ENCODE results near the gene TBPL1. TPM values are rescaled to one million over a fixed set of nuclear protein-coding genes. Genes with fewer than 3 reads are reported as not detected.

Gene TBPL1
- total and polyA plus RNA-seq, 9 of the 15 experiments (the other 6 are each of a cell fraction or from before 2014, with no cell fraction given) = 78.1 to 152 (median 107) TPM

GRCh38 chr6:134022650-134023049 is 69.6 kb downstream of the TBPL1 start (continued):
- TF ChIP-seq FOXP4 (CRISPR knock-in tag; IDR thresholded peaks at IDR 0.05; ENCODE audit: borderline replicate concordance) (no peak), MEIS2 (IDR thresholded peaks at IDR 0.05; ENCODE audit: partially characterized antibody) (no peak), OTX1 (CRISPR knock-in tag; IDR thresholded peaks at IDR 0.05) (0 out of 2 replicates have a peak, but pooled peaks have one; percentile 28), CTCFL (IDR thresholded peaks at IDR 0.05; ENCODE audit: borderline replicate concordance, insufficient read depth, low read depth, low read length, poor library complexity, severe bottlenecking) (no peak), AFF4 (CRISPR knock-in tag; IDR thresholded peaks at IDR 0.05) (no peak), CBFA2T2 (conservative IDR thresholded peaks at IDR 0.05) (no peak), SMAD3 (CRISPR knock-in tag; conservative IDR thresholded peaks at IDR 0.05) (peak; percentile 89), PCBP2 (IDR thresholded peaks at IDR 0.05; ENCODE audit: low read depth, low read length, poor library complexity, severe bottlenecking) (no peak), ZNF518B (CRISPR knock-in tag; IDR thresholded peaks at IDR 0.05) (no peak), ZBTB17 (CRISPR knock-in tag; IDR thresholded peaks at IDR 0.05) (peak; percentile 48; the same call in 1 of the 2 replicates), RBM15 (IDR thresholded peaks at IDR 0.05; ENCODE audit: insufficient read depth, low read length) (no peak), BDP1 (IDR thresholded peaks at IDR 0.05; ENCODE audit: insufficient read depth, insufficient read length) (no peak), U2AF1 (optimal IDR thresholded peaks at IDR 0.05; ENCODE audit: low read depth, low read length) (no peak), ESRRA (IDR thresholded peaks at IDR 0.05; ENCODE audit: borderline replicate concordance, low read depth) (no peak), ZNF444 (CRISPR knock-in tag; IDR thresholded peaks at IDR 0.05) (no peak), HNRNPL (IDR thresholded peaks at IDR 0.05; ENCODE audit: low read depth, low read length) (no peak)

All from K562 (cell line).